DND-41 (cell line): ENCODE results near the gene TNS3.

ENCODE experiments used
- ATAC-seq: fragments of 200-7000 bp; cut with Tn5 transposase; 3 replicates; pipeline ENCODE4 v1.9.1; 2021; ENCODE audit warnings: low read depth; ENCODE audit not compliant: insufficient read depth
- DNase-seq: peaks from one replicate; pipeline ENCODE4 v3.0.0-alpha.2; 2020
- H2AFZ ChIP-seq: 2 replicates; pipeline ENCODE4 v1.6.0; 2012; ENCODE audit warnings: low read depth, low read length
- H3K27ac ChIP-seq: 2 replicates; pipeline ENCODE4 v1.5.1; 2012; ENCODE audit warnings: low read length, inconsistent platforms
- H3K27me3 ChIP-seq: fragments of 200-600 bp; sonication (generic); 2 replicates; pipeline ENCODE4 v1.6.0; 2012; ENCODE audit warnings: low read length, mild to moderate bottlenecking, inconsistent platforms; ENCODE audit not compliant: insufficient read depth, poor library complexity
- H3K36me3 ChIP-seq: 2 replicates; pipeline ENCODE4 v1.5.1; 2012; ENCODE audit warnings: low read length, inconsistent platforms; ENCODE audit not compliant: insufficient read depth
- H3K4me1 ChIP-seq: 2 replicates; pipeline ENCODE4 v1.5.1; 2012; ENCODE audit warnings: mild to moderate bottlenecking, low read length; ENCODE audit not compliant: insufficient read depth
- H3K4me2 ChIP-seq: 2 replicates; pipeline ENCODE4 v1.6.0; 2012; ENCODE audit warnings: mild to moderate bottlenecking, moderate library complexity, low read length, inconsistent platforms; ENCODE audit not compliant: insufficient read depth
- H3K4me3 ChIP-seq, 2 experiments: fragments of 200-600 bp in 1 of 2; shearing (Covaris generic) in 1 of 2; 2 replicates each; pipeline ENCODE4 v1.5.1; 2012 to 2016; ENCODE audit warnings: inconsistent platforms in 2 of 2, low read length in 2 of 2, mild to moderate bottlenecking in 2 of 2, low read depth in 1 of 2, moderate library complexity in 1 of 2
- H3K79me2 ChIP-seq: 2 replicates; pipeline ENCODE4 v1.6.0; 2012; ENCODE audit warnings: low read length, inconsistent platforms; ENCODE audit not compliant: insufficient read depth
- H3K9ac ChIP-seq: 2 replicates; pipeline ENCODE4 v1.6.0; 2012; ENCODE audit warnings: low read depth, mild to moderate bottlenecking, inconsistent platforms, low read length, moderate library complexity
- H3K9me3 ChIP-seq: 2 replicates; pipeline ENCODE4 v1.5.1; 2012; ENCODE audit warnings: low read length, moderate library complexity, mild to moderate bottlenecking, inconsistent platforms; ENCODE audit not compliant: insufficient read depth, severe bottlenecking
- H4K20me1 ChIP-seq: 2 replicates; pipeline ENCODE4 v1.6.0; 2012; ENCODE audit warnings: low read length; ENCODE audit not compliant: insufficient read depth
- CTCF ChIP-seq: IDR thresholded peaks from 2 replicates; pipeline ENCODE4 v1.5.1; 2012; ENCODE audit warnings: borderline replicate concordance, low read length, moderate library complexity, mild to moderate bottlenecking; ENCODE audit not compliant: poor library complexity, severe bottlenecking; ENCODE audit errors: extremely low read depth
- EZH2 ChIP-seq: IDR thresholded peaks from 3 replicates; pipeline ENCODE4 v1.6.1; 2012; ENCODE audit warnings: borderline replicate concordance, low read depth, mild to moderate bottlenecking, moderate library complexity, low read length, inconsistent platforms; ENCODE audit not compliant: severe bottlenecking

Gene TNS3

GRCh38 chr7:47266799-47267198 lies 315.1 kb downstream of the TNS3 start:
- Histone ChIP-seq H3K79me2 (no peaks in the 10 kb centered on the region), H3K36me3 (no peaks in the 10 kb centered on the region), H3K9me3 (no peaks in the 10 kb centered on the region), H3K27me3 (no peaks in the 10 kb centered on the region), H3K4me3 (no peak overlapping the region), H2AFZ (no peak overlapping the region), H3K9ac (no peak overlapping the region), H4K20me1 (no peaks in the 10 kb centered on the region), H3K4me2 (no peak overlapping the region), H3K27ac (no peak overlapping the region), H3K4me1 (no peaks in the 10 kb centered on the region)
- no peak for ATAC-seq
- no peak for DNase-seq
- TF ChIP-seq EZH2: no peak
- no peak for TF ChIP-seq CTCF

GRCh38 chr7:47266131-47266706 lies 315.7 kb downstream of the TNS3 start:
- Histone ChIP-seq H3K36me3 (no peaks in the 10 kb centered on the region), H3K79me2 (no peaks in the 10 kb centered on the region), H2AFZ (no peak overlapping the region), H3K9me3 (no peaks in the 10 kb centered on the region), H3K27ac (no peak overlapping the region), H3K9ac (no peak overlapping the region), H3K4me3 (no peak overlapping the region), H4K20me1 (no peaks in the 10 kb centered on the region), H3K4me2 (no peak overlapping the region), H3K4me1 (no peaks in the 10 kb centered on the region), H3K27me3 (no peaks in the 10 kb centered on the region)
- peak; percentile 68; the same call in 2 of the 3 replicates for ATAC-seq
- no peak for TF ChIP-seq EZH2
- TF ChIP-seq CTCF: peak; percentile 80
- DNase-seq: peak; percentile 39

GRCh38 chr7:47265621-47266020 lies 316.3 kb downstream of the TNS3 start:
- DNase-seq: no peak
- H3K27ac ChIP-seq: no peak overlapping the region
- H3K79me2 ChIP-seq: no peaks in the 10 kb centered on the region
- no peaks in the 10 kb centered on the region for H3K27me3 ChIP-seq
- no peaks in the 10 kb centered on the region for H3K36me3 ChIP-seq
- no peaks in the 10 kb centered on the region for H4K20me1 ChIP-seq
- ATAC-seq: no peak
- no peaks in the 10 kb centered on the region for H3K4me1 ChIP-seq
- no peak overlapping the region for H3K4me2 ChIP-seq
- no peak overlapping the region for H3K9ac ChIP-seq
- no peak for TF ChIP-seq CTCF
- H2AFZ ChIP-seq: no peak overlapping the region
- no peak overlapping the region for H3K4me3 ChIP-seq
- no peaks in the 10 kb centered on the region for H3K9me3 ChIP-seq
